OCI-LY7 (cell line): ENCODE measurements around the gene PSMG4.
"Not testable (repeated sequence)": the region's sequence is repeated elsewhere in the genome, so short reads cannot be mapped to it uniquely, and the experiment has no call there.

Source experiments
- EZH2phosphoT487 ChIP-seq: fragments of 200-600 bp; sonication (generic); IDR thresholded peaks from 2 replicates; pipeline ENCODE4 v1.6.1; 2018; ENCODE audit warnings: low read depth, borderline replicate concordance, mild to moderate bottlenecking, mixed run types, antibody characterized with exemption, low read length, moderate library complexity, mixed read lengths
- TF ChIP-seq, protein P1 (sequence below): fragments of 200-600 bp; sonication (generic); conservative IDR thresholded peaks from 2 replicates; pipeline ENCODE4 v1.5.1; 2014; ENCODE audit warnings: mild to moderate bottlenecking, antibody characterized with exemption, low read length, moderate library complexity, mixed read lengths

DNA sequence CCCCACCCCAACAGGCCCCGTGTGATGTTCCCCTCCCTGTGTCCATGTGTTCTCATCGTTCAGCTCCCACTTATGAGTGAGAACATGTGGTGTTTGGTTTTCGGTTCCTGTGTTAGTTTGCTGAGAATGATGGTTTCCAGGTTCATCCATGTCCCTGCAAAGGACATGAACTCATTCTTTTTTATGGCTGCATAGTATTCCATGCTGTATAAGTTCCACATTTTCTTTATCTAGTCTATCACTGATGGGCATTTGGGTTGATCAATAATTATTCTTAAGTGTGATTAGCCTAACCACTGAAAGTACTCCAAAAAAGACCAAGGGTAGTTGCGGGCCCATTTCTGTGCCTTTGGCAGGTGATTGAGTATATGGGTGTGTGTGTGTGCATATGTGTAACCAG, 17.0 kb upstream of the PSMG4 start:
- TF ChIP-seq, protein P1, sequence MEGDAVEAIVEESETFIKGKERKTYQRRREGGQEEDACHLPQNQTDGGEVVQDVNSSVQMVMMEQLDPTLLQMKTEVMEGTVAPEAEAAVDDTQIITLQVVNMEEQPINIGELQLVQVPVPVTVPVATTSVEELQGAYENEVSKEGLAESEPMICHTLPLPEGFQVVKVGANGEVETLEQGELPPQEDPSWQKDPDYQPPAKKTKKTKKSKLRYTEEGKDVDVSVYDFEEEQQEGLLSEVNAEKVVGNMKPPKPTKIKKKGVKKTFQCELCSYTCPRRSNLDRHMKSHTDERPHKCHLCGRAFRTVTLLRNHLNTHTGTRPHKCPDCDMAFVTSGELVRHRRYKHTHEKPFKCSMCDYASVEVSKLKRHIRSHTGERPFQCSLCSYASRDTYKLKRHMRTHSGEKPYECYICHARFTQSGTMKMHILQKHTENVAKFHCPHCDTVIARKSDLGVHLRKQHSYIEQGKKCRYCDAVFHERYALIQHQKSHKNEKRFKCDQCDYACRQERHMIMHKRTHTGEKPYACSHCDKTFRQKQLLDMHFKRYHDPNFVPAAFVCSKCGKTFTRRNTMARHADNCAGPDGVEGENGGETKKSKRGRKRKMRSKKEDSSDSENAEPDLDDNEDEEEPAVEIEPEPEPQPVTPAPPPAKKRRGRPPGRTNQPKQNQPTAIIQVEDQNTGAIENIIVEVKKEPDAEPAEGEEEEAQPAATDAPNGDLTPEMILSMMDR = not testable (repeated sequence)
- TF ChIP-seq EZH2phosphoT487 = not testable (repeated sequence)
